GM19324 (cell line): ENCODE measurements around the gene KCNQ1.

Source experiments
- ATAC-seq: cut with Tn5 transposase; IDR thresholded peaks from one replicate; pipeline ENCODE4 v1.9.1; 2021; ENCODE audit warnings: mild to moderate bottlenecking, moderate library complexity; ENCODE audit not compliant: unreplicated experiment, low FRiP score

KCNQ1 gene

DNA sequence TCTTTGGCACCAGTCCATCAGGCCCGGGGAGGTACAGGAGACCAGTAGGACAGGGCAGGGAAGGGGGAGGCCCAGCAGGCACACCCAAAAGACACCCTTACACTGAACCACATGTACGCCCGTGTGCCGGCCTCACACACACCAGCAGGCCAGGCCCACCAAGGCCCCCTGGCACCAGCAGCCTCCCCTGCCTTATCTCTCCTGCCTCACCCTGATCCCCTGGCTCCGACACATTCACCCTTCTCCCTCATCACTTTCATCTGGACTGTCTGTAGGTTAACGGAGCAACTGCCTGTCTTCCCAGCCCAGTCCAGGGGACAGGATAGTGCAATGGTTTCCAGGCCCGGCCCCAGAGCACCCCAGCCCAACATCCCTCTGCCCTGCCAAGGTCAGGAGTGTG, 435.8 kb downstream of the KCNQ1 start:
- no peak for ATAC-seq

GRCh38 chr11:2881076-2881980, 436.5 kb downstream of the KCNQ1 start:
- no peak for ATAC-seq

- ATAC-seq = no peak
Observed at GRCh38 chr11:2881981-2882375, 437.2 kb downstream of the KCNQ1 start.

GRCh38 chr11:2882396-2883110, 437.7 kb downstream of the KCNQ1 start:
- ATAC-seq = no peak

DNA sequence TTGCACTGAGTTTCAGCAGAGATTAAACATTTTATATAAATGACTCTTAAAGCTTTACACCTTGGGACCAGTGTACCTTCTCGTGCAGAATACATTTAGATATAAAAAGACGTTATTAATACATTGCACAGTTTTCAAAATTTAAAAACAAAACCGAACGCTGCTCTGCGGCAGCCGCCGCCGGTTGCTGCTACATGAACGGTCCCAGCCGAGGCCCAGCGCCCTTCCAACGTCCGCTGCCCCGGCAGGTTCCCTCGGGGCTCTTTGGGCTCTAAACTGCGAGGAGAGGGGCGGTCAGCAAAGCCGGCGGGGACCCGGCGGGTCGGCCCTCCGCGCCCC, 438.8 kb downstream of the KCNQ1 start:
- ATAC-seq = no peak

DNA sequence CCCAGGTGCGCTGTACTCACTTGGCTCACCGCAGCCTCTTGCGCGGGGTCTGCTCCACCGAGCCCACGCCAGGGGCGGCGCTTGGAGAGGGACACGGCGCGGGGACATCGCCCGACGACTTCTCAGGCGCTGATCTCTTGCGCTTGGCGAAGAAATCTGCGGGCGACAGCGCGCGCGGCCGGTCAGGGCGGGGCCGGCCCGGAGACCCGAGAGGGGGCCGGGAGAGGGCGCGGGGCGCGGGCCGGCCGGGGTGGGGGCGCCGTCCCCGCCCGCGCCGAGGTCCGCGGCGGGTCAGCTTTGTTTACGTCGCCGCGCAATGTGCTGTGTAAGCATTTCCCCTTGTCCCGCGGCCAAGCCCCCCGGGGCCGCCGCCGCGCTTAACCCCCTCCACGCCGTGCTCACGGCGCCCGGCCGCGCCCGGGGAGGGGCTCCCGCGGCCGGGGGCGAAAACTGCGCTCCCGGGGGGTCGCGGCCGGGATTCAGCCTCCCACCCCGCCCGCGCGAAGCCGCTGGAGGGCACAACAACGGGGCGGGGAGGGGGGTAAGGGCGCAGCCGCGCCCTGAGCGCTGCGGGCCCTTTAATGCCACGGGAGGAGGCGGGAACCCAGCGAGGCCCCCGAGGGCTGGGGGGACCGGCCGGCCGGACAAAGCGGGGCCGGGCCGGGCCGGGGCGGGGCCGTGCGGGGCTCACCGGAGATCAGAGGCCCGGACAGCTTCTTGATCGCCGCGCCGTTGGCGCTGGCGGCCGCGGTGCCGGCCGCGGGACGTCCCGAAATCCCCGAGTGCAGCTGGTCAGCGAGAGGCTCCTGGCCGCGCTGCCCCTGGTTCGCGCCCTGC, 439.4 kb downstream of the KCNQ1 start:
- ATAC-seq = no peak

DNA sequence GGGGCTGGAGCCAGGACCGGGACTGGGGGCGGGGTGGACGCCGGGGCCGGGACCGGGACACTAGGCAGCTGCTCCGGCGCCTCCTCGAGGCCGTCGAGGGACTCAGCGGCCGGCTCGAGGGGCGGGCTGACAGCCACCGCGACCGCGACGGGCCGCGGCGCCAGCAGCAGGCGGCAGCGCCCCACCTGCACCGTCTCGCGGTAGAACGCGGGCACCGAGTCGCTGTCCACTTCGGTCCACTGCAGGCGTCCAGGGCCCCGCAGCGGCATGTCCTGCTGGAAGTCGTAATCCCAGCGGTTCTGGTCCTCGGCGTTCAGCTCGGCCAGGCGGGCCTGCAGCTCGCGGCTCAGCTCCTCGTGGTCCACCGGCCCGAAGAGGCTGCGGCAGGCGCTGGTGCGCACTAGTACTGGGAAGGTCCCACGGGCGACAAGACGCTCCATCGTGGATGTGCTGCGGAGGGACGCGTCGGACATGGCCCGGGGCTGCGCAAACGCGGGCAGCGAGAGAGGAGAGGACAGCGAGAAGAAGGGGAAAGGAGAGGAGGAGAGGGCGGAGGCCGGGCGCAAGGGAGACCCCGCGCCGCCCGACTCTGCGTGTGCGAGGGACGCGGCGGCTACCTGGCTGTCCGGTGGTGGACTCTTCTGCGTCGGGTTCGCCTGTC, 440.3 kb downstream of the KCNQ1 start:
- peak; percentile 4 for ATAC-seq

DNA sequence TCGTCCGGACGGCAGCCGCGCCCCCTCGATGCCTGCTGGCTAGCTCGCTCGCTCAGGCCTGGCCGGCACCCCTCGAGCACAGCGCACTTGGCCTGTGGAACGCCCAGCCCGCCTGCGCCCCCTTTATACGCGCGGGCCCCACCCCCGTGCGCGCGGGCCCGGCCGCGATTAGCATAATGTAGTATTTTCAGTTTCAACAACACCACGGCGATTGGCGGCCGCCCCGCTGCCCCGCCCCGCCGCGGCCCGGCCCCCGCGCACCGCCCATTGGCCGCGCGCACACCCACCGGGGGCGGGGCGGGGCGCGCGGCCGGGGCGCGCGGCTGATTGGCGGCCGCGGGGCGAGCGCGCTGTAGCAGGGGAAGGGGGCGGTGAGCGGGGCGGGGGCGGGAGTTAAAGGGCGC, 440.9 kb downstream of the KCNQ1 start, which contains the start of gene CDKN1C:
Gene CDKN1C (minus strand): TSS at position 98 of the 404 bp plus-strand sequence. CDS start 319 bp downstream, outside the sequence.
- ATAC-seq = peak; percentile 81

DNA sequence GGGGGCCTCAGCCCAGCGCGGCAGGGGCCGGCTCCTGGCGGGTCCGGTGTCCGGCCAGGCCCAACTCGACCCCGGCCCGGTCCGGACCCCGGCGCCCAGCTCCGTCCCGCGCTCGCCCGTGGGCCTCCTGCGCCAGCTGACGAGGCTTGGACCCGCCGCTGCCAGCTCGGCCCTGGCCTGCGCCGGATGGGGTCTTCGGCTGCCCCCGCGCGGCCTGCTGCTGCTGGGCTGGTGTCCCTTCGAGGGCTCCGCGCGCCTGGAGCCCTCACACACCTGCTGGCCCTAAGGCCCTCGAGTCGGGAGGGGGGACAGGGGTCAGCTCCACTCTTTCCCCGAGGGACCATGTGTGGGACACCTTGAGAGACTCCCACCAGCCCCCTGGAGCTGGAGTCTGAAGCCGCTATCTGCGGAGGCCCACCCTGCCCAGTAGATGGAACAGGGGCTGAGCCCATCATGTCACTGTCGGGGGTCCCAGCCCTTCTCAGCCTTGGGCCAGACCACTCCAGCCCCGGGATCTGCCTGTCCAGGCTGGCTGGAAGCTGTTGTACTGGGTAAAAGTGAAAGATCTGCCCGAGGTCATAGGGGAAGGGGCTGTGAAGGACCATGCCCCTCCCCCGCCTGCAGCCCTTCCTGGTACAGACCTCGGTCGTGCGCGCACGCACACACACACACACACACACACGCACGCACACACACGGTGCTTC, 441.5 kb downstream of the KCNQ1 start:
- peak; percentile 14 for ATAC-seq

DNA sequence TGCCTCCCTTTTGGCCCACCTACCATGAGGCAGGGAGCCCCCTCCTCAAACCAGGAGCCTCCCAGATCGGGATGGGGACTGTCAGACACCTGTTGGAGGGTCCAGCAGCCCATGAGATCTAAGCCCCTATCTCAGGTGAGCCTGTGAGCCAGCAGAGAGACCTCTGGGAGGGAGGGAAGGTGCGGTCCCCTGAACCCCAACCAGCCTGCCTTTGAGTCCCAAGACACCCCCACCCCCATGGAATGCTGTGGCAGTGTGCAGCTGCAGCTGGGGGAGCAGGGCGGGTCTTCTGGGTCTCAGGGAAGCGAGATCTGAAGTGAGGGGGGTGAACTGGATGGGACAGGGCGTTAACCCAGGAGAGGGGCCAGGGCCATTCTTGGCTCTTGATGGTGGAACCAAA, 442.1 kb downstream of the KCNQ1 start:
- no peak for ATAC-seq

DNA sequence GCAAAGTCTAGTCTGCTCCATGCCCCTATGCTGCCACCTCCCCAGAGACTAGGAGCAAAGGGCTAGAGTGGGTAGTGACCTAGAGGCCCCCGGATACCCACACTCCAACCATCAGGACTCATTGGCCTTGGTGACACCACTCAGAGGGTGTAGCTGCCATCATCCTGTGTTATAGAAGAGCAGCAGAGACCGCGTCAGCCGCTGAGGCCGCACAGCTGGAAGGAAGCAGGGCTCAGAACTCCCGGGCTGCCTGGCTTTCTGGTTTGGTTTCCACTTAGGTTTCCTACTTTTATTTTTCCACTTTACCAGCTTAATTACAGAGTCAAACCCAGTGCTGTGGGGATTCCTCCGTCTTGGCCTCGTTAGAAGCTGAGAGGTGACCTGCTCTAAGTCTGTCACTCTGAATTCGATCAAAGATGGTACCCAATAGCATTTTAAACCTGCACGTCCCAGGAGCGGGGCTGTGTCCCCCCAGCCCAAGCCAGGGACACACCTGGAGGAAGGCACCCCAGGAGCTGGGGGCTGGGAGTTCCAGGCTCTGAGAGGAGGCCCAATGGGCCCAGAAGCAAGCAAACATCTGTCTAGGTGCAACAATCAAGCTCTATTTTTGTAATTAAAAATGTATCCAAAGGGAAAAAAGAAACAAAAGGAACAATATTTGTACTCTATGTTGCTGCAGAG, 442.8 kb downstream of the KCNQ1 start:
- ATAC-seq = no peak

GRCh38 chr11:2888266-2888968, 443.6 kb downstream of the KCNQ1 start:
- no peak for ATAC-seq

DNA sequence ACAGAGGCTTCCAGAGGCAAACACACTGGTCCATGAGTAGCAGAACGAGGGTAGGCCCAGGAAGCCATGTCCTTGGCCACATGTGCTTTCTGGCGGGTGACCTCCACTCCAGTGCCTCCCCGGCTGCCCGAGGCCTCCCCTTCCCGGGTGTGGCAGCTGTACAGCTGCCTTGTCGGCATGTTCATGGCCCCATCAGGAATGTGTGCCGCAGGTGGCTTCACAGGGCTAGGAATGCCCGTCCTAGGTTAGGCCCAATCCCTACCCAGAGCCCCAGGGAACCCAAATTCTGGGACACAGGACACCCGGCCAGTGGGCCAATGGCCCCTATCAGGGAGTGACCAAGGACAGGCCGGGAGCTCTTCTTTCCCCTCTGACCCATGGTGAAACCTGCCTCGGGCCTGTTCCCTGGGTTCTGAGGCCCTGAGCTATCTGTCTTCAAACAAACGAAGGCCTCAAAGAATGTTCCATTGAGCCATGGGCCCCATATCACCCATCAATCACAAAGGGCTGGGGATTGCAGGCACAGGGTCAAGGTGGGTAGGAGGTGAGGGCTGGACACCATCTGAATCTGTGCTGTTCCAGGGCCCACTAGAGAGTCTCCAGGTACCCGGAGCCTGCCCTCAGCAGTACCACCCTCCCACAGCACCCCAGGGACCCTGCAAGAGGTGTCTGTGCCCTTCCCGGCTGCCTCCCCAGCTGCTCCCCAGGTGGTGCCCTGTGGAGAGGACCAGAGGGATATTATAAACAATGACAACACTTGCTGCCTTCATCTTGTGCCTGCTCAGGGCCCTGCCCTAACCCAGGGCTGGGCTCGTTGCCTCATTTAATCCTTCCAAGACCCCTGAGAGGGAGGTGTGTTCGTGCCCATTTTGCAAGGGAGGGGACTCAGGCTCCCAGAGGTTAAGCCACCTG, 444.8 kb downstream of the KCNQ1 start:
- no peak for ATAC-seq

DNA sequence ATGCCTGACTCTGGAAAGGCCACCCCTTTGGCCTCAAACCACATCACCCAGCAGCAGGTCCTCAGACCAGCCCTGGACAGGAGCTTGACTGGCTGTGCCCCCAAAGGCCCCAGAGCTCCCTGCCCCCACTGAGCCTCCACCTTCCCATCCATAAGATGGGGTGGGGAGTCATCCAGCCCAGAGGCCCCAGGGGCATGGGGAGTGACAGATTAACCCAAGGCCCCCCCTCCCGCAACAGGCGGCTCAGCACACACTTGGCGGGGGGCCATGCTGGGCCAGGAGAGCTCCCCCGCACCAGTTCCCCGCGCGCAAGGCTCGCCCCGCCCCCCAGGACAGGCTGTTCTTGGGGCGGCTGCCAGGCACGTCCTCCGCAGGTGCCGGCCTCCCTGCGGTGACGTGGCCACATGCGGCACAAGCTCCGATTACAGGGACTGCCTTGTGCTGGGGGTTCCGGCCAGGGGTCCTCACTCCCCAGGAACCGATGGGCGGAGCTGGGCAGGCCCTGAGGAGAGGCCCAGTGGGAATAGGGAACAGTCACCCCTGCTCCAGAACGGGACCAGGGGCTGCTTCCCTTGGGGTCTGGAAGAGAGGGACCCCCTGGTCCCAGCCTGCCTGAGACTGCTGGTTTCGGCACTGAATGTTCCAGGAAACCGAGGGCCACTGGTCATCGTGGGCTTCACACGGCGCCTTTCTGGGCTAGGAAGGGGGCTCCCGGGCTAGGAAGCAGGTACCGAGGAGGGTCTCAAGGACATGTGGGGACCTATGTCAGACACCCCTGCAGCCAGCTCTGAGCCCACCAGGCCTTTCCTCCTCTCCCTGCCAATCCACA, 445.9 kb downstream of the KCNQ1 start:
- ATAC-seq = no peak

DNA sequence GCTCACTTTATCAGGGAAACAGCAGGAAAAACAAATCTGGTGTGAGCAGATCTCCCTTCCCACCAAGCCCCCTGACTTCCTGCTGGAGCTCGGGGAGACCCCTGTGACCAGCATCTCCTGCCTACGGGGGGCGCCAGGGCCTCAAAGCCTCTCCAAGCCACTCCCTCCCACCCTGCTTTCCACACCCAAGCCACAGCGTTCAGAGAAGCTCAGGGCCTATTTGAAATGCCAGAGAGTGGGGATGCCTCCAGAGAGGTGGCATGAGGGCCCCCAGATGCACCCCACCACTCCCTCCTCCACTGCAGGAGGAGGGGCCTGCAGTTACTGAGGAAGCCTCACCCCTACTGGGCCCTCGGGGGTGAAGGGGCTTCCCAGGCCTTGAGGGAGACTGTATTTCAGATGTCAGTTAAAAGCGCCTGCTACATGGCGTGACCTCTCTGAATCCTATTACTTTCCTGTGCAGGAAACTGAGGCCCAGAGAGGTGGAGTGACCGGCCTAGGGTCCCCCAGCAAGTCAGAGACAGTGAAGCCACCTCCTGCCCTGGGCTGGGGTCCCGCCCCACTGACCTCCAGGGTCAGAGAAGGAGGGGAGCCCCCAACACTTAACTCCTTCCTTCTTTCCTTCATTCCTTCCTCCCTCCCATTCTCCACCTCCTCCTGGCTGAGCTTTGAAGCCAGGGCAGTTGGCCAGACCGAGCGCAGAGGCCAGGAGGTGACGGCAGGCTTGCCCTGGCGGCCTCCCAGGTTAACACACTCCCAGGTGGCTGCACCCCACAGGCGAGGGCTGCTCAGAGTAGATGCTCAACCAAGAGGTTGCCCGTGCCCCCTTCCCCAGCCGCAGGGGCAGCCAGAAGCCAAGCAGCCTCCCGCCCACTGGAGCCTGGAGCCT, 446.8 kb downstream of the KCNQ1 start:
- no peak for ATAC-seq
